NCI-H2196 treated with DMSO at 0.1 percent for 48 hours (cell line): Measurements from ENCODE around the gene PLIN3.
"Not testable (repeated sequence)": the region's sequence is repeated elsewhere in the genome, so short reads cannot be mapped to it uniquely, and the experiment has no call there.

Source experiments
- DNase-seq: peaks from one replicate; lab custom pipeline; 2025; ENCODE audit not compliant: unreplicated experiment; lab: John Stamatoyannopoulos, UW

The PLIN3 gene, protein sequence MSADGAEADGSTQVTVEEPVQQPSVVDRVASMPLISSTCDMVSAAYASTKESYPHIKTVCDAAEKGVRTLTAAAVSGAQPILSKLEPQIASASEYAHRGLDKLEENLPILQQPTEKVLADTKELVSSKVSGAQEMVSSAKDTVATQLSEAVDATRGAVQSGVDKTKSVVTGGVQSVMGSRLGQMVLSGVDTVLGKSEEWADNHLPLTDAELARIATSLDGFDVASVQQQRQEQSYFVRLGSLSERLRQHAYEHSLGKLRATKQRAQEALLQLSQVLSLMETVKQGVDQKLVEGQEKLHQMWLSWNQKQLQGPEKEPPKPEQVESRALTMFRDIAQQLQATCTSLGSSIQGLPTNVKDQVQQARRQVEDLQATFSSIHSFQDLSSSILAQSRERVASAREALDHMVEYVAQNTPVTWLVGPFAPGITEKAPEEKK

DNA sequence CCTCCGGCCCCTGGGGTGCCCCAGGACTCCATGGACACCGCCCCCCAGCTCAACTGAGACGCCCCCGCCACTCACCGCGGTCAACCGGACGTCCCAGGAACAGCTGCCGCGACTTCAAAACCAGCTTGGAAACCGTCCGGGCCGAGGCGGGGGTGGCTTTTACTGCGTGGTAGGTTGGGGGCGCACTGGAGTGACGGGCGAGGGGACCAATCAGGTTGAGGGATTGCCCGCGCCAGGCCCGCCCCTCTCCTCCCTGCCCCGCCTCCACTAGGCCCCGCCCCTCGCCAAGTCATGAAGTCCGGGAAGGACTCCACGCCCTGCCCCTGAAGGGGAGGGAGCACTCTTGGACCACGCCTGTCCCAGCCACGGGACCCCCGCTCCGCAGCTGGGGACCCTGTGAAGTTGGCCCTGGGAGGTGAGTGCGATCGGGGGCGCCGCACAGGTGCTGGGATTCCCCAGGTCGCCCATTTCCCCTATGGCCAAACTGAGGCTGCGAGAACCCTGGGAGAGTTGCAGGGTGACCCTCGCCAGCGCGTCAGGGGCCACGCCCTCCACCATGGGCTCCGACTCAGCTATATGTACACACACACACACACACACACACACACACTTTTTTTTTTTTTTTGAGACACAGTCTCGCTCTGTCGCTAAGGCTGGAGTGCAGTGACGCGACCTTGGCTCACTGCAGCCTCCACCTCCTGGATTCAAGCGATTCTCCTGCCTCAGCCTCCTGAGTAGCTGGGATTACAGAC is at the start of gene PLIN3:
TSS of gene PLIN3 (minus strand) at position 134 of the 752 bp plus-strand sequence. CDS start 6,273 bp downstream, outside the sequence.
- DNase-seq, result peak; percentile 46

DNA sequence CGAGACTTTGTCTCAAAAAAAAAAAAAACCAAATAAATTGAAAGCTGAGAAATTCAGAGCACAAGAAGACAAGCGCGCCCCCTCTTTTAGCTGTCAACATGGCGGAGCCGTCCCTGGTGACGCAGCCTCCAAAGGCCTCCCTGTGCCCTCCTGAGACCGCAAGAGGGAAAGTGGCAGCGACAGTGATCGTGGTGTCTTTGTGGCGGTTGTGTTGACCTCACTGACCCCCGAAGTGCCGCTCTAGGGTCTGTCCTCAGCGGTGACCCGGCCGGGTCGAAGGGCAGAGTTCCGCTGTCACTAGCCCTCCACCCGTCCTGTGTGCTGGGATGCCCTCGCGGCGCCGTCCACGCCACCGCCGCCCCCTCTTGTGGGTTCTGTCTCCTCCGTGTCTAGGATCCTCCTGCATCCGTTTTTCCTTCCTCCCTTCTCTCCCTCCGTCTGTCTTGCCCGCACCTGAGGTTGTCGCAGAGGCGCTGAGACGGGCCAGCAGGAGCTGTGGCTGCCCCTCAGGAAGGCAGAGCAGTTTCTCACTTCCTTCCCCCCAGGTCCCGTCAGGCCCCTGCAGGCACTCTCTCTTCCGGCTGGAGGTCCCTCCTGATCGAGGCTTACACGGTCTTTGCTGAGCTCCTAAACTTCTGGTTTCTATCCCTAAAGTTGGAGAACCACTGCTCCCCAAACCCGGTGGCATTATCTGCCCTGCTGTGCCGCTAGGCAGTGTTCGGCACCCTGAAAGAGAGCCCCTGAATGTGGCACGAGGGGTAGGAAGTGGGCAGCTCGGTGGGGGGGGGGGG is 49.0 kb upstream of the PLIN3 start:
- DNase-seq, result no peak

DNA sequence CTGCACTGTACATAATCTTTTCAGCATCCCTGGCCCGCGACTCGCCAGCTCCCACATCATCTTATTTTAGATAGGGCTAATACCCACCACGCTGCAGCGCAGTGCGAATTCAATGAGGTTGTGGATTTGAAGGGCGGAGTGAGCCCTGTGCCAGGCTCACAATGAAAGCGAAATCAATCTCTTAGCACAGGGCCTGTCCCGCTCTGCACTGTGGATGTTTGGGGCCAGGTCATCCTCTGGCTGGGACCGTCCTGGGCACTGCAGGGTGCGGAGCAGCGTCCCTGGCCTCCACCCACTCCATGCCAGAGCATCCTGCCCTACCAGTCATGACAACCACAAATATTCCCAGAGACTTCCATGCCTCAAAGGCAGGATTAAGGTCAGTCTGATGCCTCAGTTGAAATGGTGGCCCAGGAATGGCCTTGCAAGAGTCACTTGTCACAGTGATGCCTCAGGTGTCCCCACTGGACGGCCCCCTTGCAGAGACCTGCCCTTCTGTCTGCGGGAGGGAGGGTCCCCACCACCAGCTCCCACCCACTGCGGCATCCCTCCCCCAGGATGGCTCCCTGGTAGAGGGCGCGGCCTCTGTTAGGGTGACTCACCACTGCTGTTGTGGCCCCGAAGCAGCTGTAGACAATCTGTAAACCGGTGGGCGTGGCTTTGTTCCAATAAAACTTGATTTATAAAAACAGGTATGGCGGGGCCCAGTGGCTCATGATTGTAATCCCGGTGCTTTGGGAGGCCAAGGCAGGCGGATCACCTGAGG is 47.5 kb upstream of the PLIN3 start:
- DNase-seq, result no peak

DNA sequence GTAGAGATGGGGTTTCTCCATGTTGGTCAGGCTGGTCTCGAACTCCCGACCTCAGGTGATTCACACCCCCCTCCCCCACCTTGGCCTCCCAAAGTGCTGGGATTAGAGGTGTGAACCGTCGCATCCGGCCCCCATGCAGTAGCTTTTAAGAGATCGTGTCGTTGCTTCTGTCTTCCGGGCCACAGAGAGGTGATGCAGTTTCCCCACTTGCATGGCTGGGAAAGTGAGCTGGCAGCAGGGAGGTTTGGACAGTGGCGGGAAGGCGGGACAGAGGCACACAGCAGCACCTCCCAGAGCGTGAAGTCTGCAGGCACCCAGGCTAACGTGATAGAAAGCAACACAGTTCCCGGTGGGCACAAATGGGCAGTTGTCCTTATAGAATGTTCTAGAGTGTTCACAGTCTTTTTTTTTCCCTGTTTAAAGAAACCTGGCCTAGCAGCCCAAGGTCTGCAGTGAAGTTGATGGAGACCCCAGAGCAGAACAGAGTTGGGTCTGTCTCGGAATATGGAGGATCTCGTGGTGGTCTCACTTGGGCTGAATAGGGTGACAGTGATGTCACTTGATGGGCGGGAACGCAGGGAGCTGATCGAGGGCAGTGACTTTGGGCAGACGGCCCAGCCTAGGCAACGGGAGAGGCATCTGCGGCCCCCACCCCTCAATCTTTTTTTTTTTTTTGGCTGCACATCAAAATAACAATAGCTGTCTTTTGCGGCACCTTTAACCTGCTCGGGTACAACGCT is 46.7 kb upstream of the PLIN3 start:
- DNase-seq, result no peak

DNA sequence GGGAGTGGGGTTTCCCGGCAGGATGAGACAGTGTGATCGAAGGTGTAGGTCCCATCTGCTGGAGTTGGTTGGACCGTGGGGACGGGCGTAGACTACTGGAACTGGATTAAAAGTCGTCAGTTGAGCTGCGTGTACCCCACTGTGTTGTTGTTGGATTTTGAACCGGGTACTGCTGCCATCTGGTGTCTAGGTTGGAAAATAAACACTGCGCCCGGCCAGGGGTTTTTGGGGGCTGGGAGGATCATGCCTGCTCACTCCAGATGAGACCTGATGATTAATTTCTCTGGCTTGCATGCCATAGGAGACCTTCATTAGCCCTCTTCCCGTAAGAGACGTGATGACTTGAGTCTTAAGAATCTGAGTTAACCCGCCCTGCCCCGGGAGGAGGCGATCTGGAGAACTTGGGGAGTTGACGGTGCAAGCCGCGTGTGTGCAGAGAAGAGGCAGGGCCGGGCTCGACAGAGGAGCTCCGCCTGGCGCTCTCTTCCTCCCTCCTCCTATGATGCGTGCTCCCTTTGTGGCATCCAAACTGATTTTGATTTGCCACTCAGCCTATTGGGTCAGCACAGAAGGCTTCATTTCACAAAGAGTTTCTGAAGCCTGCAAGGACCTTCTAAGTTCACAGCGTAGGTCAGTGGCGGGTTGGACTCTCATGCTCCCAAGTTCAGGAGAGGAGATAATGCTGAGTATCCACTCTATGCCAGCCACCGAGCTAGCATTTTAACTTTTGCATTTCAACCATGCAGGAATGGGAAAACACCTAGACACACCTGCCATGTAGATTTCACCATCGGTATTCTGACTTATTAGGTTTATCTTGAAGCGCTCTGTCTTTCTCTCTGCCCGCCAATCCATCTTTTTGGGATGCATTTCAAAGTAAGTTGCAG is 44.6 kb upstream of the PLIN3 start:
- DNase-seq, result peak; percentile 48

DNA sequence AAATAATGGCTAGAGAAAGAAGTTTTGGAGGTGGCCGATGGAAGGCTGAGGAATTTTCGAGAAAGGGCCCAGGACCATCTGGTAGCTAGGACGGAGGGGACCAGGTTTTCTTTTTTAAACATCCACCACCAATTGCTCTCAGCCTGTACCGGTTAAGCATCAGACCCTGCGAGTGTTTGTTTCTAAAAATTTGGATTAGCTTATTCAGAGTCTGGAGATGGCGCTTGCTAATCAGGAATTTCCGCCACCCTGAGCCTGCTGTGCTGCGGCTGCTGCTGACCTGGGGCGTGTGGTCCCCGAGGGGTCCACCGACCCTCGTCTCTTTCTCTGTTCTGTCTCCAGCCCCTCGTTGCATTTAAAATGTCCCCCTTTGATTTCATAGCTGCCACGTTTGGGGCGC is 43.8 kb upstream of the PLIN3 start:
- no peak for DNase-seq

DNA sequence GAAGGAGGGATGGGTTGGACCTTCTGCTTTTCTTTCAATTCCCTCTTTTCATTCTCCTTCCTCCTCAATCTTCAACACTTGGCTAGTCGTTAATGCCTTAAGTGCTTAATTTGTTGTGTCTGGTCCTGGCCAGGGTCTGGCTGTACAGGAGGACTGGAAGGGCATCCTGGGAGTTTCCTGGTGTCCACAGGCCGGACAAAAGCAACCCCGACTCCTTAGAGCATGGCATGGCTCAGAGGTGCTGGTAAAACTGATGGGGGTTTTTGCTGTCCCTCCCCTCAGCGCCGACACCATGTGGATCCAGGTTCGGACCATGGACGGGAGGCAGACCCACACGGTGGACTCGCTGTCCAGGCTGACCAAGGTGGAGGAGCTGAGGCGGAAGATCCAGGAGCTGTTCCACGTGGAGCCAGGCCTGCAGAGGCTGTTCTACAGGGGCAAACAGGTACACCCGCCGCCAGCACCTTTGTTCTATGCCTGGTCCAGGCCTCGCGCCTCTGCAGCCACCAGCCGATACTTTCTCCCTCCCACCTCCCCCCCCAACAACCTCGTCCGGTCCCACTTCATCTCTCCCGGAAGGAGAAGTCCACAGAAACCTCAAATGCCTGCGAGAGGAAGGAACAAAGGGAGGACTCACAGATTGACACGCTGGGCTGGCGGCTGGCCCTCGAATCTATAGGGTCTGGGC is 43.3 kb upstream of the PLIN3 start:
- DNase-seq, result no peak

DNA sequence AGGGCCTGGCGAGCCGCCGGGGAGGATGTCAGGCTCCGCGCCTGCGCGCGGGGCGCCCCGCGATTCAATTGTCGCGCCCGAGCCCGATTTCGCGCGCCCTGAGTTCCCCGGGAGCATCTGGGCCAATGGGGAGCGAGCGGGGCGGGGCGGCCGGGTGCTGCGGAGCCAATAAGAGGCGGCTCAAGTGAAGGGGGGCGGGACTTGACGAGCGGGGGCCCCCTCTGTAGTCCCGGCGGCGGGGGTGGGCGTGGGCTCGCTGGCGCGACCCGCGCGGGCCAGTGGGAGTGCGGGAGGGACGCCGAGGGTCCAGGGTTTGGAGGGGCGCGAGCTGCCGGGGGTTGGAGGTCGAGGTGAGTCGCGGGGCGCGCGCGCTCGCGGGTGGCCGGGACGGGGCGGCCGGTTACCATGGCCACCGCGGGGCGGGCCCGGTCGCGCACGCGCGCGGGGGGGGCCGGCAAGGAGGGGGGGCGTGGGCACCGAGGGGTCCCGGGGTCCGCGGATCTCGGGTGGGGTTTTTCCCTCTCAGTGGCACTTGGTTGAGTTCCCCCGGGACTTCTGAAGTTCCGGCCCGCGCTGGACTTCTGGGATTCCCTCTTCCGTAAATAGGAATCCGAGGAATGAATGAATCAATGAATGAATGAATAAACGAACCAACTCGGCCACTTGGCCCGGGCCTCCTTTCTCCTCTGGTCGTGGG is 42.6 kb upstream of the PLIN3 start:
- peak; percentile 92 for DNase-seq

DNA sequence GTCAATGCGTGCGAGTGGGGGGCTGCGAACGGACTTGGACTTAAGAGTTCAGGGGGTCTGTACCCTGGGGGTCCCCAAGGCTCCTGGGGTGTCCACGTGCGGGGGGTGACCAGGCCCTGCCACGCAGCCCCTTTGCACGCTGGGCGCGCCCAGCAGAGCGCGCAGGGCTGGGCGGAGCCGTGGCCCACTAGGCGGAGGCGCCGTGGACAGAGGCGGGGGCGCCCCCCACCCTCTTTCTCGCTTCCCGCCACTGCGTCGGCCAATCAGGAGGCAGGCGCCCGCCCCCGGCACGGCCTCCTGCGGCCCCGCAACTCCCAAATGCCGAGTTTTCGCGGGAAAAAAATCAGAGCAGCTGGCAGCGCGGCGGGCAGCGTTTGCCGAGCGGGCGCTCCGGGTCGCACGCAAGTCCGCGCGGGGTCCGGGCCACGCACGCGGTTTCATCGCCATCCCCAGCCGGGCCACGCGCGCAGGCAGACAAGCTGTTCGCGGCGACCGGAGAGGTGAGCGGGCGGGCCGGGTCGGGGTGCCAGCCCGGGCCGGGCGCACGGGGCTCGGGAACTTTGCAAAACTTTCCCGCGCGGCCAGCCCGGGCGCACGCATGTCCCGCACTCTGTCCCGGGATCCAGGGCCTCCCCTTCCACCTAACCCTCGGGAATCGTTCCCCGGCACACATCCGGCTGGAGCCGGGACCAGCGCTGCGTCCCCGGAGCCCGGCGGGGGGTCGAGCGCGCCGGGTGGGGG is 41.9 kb upstream of the PLIN3 start, which contains the start of gene UHRF1:
TSS of gene UHRF1 (plus strand) at position 346 of the 741 bp plus-strand sequence. CDS start 1,385 bp downstream, outside the sequence.
- DNase-seq, result peak; percentile 54

DNA sequence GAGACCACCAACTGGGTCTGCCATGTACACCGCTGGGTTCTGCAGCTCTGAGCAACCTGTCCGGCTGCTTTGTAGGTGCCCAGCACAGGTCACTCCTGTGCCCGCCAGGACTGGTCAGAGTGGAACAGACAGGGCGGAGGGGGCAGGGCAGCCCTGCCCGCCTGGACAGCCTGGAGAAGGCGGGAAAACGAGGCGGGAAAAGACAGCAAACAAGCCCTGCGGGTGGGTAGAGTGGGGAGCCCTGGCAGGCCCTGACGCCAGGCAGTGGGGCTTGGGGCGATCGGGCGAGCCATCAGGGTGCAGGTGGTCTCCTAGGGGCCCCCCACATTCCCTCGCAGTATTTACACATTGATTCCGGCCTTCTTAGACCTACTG is 41.3 kb upstream of the PLIN3 start:
- DNase-seq, result no peak

DNA sequence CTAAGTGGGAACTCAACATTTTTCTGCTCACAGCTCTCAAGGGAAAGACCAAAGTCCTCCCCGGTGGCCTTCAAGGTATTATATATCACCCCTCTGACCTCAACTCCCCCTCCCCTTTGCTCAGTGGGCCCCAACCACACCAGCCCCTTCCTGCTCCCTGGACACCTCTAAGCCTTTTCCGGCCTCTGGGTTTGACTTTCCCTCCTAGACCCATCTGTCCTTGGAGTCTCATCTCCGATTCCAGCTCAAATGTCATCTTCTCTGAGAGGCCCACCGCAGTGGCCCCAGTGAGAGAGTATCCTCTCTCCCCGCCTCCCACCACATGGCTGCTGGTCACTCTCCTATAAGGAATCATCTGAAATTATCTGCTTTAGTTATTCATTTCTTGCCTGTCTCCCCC is 40.9 kb upstream of the PLIN3 start:
- no peak for DNase-seq

DNA sequence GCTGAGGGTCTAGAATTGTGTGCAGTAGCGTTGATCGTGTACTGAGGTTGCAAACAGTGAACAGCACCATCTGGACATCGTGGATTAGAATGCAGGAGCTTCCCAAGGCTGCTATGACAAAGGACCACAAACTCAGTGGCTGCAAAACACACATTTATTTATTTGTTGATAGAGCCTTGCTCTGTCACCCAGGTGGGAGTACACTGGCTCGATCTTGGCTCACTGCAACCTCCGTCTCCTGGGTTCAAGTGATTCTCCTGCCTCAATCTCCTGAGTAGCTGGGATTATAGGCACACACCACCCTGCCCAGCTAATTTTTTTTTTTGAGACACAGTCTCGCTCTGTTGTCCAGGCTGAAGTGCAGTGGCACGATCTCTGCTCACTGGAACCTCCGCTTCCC is 39.5 kb upstream of the PLIN3 start:
- no peak for DNase-seq

DNA sequence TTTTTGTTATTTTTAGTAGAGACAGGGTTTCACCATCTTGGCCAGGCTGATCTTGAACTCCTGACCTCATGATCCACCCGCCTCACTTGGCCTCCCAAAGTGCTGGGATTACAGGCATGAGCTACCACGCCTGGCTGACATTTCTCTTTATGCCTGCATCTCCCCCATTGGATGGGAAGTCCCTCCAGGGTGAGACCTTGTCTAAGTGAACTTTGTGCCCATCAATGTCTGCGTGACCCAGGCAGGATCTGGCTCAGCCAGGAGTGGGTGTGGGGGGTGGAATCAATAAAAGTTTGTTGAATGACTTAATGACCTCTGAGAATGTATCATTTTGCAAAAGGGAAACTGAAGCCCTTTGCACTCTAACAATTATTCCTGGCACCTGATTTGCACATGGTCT is 37.0 kb upstream of the PLIN3 start:
- DNase-seq, result no peak

DNA sequence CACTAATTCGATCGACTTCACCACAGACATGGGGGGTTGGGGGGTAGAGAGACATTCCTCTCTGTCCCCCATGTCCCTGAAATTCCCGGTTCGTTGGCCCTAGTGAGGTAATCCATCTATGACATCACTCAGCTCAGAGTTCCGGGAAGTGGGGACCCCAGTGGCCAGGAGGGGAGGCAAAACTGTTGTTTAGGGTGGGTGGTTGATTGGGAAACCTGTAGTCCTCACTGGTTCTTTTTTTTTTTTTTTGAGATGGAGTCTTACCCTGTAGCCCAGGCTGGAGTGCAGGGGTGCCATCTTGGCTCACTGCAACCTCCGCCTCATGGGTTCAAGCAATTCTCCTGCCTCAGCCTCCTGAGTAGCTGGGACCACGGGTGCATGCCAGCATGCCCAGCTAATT is 35.3 kb upstream of the PLIN3 start, which contains the start of gene ARRDC5:
TSS of gene ARRDC5 (minus strand) at position 101 of the 400 bp plus-strand sequence. CDS start at position 30, 71 bp downstream.
- no peak for DNase-seq

DNA sequence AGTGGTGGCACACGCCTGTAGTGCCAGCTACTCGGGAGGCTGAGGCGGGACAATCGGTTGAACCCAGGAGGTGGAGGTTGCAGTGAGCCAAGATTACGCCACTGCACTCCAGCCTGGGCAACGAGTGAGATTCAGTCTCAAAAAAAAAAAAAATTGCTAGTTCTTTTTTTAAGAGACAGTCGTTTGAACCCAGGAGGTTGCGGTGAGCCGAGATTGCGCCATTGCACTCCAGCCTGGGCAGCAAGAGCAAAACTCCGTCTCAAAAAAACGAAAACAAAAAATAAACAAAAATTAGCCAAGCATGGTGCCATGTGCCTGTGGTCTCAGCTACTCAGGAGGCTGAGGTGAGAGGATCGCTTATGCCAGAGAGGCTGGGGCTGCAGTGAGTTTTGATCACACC is 33.4 kb upstream of the PLIN3 start:
- DNase-seq, result not testable (repeated sequence)

DNA sequence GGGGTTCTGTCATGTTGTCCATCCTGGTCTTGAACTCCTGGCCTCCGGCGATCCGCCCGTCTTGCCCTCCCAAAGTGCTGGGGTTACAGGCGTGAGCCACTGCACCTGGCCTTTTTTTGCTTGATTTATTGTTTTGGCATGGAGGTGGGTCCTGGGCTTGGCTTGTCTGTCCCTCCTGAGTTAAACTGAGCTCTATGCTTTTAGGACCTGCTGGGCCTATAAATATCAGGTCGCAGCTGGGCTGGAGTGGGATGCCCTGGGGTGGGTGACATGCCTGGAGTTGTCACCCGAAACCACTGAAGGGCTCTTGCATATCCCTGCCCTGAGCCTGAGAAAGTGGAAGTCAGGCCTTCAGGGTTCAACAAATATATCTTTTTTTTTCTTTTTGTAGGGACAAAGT is 29.7 kb upstream of the PLIN3 start:
- no peak for DNase-seq

DNA sequence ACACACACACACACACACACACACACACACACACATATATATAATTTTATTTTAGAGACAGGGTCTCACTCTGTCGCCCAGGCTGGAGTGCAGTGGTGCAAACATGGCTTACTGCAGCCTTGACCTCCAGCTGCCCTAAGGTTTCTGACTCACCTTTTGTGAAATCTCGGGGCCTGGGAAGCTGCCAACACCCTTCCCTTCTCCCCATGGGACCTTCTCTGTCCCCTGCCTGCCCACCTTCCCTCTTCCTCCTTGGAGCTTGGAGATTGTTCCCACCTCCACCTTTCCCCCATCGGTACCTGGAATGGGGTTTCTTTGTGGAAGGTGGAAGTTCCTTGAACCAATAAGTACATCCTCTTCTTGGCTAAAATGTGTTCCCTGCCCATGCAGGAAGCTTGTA is 28.9 kb upstream of the PLIN3 start:
- no peak for DNase-seq
